Naive thymus-derived CD4-positive, alpha-beta T cell (primary cell): ENCODE measurements around the gene VWDE. TPM values are rescaled to one million over a fixed set of nuclear protein-coding genes. Genes with fewer than 3 reads are reported as not detected.

ENCODE experiments used
- ATAC-seq: fragments of 150-1000 bp; cut with Tn5 transposase; 2 replicates; pipeline ENCODE4 v1.10.0; 2021; ENCODE audit warnings: mild to moderate bottlenecking, moderate library complexity
- CTCF ChIA-PET: fragments of 350-600 bp; sonication (Branson Sonifier 250); formaldehyde crosslinking; loops from one replicate; lab custom pipeline; 2021; ENCODE audit warnings: antibody characterized with exemption; lab: Charles Lee
- POLR2A ChIA-PET: fragments of 350-600 bp; sonication (Branson Sonifier 250); formaldehyde crosslinking; loops from one replicate; lab custom pipeline; 2021; ENCODE audit warnings: antibody characterized with exemption, inconsistent platforms; lab: Charles Lee
- DNase-seq, 9 donors: peaks; one replicate each; pipeline versions ENCODE4 v3.0.0 to v3.0.0-alpha.2; 2020 to 2022; ENCODE audit warnings: mixed read lengths in 1 of 9
- H3K27ac ChIP-seq: one replicate; pipeline ENCODE4 v1.7.0; 2013; ENCODE audit warnings: mild to moderate bottlenecking, low read depth, low read length, moderate library complexity
- H3K27me3 ChIP-seq, 2 donors: one replicate each; pipeline ENCODE4 v1.7.0; 2013; ENCODE audit warnings: low read length in 2 of 2, mild to moderate bottlenecking in 2 of 2, moderate library complexity in 2 of 2; ENCODE audit not compliant: control insufficient read depth in 2 of 2, insufficient read depth in 2 of 2
- H3K36me3 ChIP-seq, 3 experiments: 1 replicate in 2 of 3; 2 replicates in 1 of 3; pipeline ENCODE4 v1.7.0; 2013; ENCODE audit warnings: low read length in 3 of 3, mild to moderate bottlenecking in 3 of 3, moderate library complexity in 1 of 3; ENCODE audit not compliant: insufficient read depth in 3 of 3, control insufficient read depth in 2 of 3
- H3K4me1 ChIP-seq, 2 donors: one replicate each; pipeline ENCODE4 v1.7.0; 2013; ENCODE audit warnings: low read length in 2 of 2, mild to moderate bottlenecking in 2 of 2, moderate library complexity in 1 of 2; ENCODE audit not compliant: control insufficient read depth in 2 of 2, insufficient read depth in 2 of 2
- H3K4me3 ChIP-seq: 2 replicates; pipeline ENCODE4 v1.7.0; 2013; ENCODE audit warnings: mild to moderate bottlenecking, low read length
- H3K9me3 ChIP-seq, 3 experiments: 1 replicate in 2 of 3; 2 replicates in 1 of 3; pipeline ENCODE4 v1.7.0; 2013; ENCODE audit warnings: low read length in 3 of 3; ENCODE audit not compliant: control insufficient read depth in 2 of 3
- H3K27ac Mint-ChIP-seq, 9 donors: one replicate each; pipeline ENCODE4 v1.8.0; 2020 to 2022; ENCODE audit warnings: mixed read lengths in 9 of 9, mild to moderate bottlenecking in 8 of 9, moderate library complexity in 5 of 9, inconsistent platforms in 2 of 9
- H3K27me3 Mint-ChIP-seq, 5 donors: one replicate each; pipeline ENCODE4 v1.8.0; 2021 to 2022; ENCODE audit warnings: mixed read lengths in 5 of 5, mild to moderate bottlenecking in 1 of 5
- H3K36me3 Mint-ChIP-seq, 5 donors: one replicate each; pipeline ENCODE4 v1.8.0; 2020 to 2022; ENCODE audit warnings: mixed read lengths in 5 of 5, mild to moderate bottlenecking in 3 of 5, inconsistent platforms in 1 of 5
- H3K4me1 Mint-ChIP-seq, 7 donors: one replicate each; pipeline ENCODE4 v1.8.0; 2020 to 2022; ENCODE audit warnings: mixed read lengths in 7 of 7, mild to moderate bottlenecking in 3 of 7, inconsistent platforms in 1 of 7
- H3K4me3 Mint-ChIP-seq, 10 donors: one replicate each; pipeline ENCODE4 v1.8.0; 2020 to 2022; ENCODE audit warnings: mild to moderate bottlenecking in 10 of 10, mixed read lengths in 10 of 10, moderate library complexity in 6 of 10, inconsistent platforms in 2 of 10
- H3K9me3 Mint-ChIP-seq, 11 donors: one replicate each; pipeline ENCODE4 v1.8.0; 2020 to 2022; ENCODE audit warnings: mixed read lengths in 11 of 11, mild to moderate bottlenecking in 4 of 11, inconsistent platforms in 1 of 11, moderate library complexity in 1 of 11
- intact Hi-C, 2 donors: fragments of 100-400 bp; cut with micrococcal nuclease; formaldehyde crosslinking; loops; one replicate each; pipeline ENCODE4 v1.15.1; 2023
- polyA plus RNA-seq, 2 donors: library from polyadenylated mRNA; unstranded; fragments of 300-500 nt; fragmentation: Illumina TruSeq; gene quantifications; one replicate each; pipeline ENCODE4 v1.2.3, GENCODE V29; 2021
- total RNA-seq, 6 experiments: library from RNA in 5 of 6; stranded (reverse) in 5 of 6; gene quantifications; 1 replicate in 5 of 6; 2 replicates in 1 of 6; pipeline ENCODE4 v1.2.3 and lab custom pipeline; 2021 to 2026

Gene VWDE
- total and polyA plus RNA-seq, 7 experiments from 2014 or later, result 0.13 to 4.9 (median 2.9) TPM

DNA sequence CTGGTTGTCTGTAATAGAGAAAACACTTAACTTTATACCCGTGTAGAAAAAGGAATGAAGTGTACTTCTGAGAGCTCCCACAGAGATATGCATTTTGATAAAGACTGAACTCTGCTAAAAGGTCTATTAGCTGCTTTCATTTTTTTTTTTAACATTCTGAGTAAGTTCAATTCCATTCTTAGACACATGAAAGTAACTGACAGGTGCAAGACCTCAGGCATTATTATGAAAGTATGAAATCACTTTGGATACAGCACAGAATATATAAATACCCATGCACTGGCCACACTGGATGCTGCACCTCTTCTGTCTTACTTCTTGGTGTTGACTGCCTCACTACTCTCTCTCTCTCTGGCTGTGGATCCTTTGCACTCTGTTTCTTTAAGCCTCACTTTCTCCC lies 46.2 kb downstream of the VWDE start:
- H3K4me1 Mint-ChIP-seq, result no peaks in the 10 kb centered on the region
- intact Hi-C loops, result no loop called here
- DNase-seq (no peak), ATAC-seq (no peak)
- H3K27ac ChIP-seq, result no peak overlapping the region
- no peak overlapping the region for H3K4me3 Mint-ChIP-seq
- H3K9me3 ChIP-seq, result no peaks in the 10 kb centered on the region
- peaks cover 0 to 13% (median 0%) of the 10 kb centered on the region in 5 donors for H3K27me3 Mint-ChIP-seq
- no peaks in the 10 kb centered on the region for H3K9me3 Mint-ChIP-seq
- POLR2A ChIA-PET, result no interaction called here
- H3K36me3 Mint-ChIP-seq, result no peaks in the 10 kb centered on the region
- CTCF ChIA-PET, result interaction anchor here (0.6 kb wide), 1 partner anchor 241 kb away, joined by 3 read pairs; no protein-coding TSS in a partner anchor
- H3K4me1 ChIP-seq, result no peaks in the 10 kb centered on the region
- no peak overlapping the region for H3K27ac Mint-ChIP-seq
- no peaks in the 10 kb centered on the region for H3K27me3 ChIP-seq
- H3K4me3 ChIP-seq, result no peak overlapping the region
- no peaks in the 10 kb centered on the region for H3K36me3 ChIP-seq

DNA sequence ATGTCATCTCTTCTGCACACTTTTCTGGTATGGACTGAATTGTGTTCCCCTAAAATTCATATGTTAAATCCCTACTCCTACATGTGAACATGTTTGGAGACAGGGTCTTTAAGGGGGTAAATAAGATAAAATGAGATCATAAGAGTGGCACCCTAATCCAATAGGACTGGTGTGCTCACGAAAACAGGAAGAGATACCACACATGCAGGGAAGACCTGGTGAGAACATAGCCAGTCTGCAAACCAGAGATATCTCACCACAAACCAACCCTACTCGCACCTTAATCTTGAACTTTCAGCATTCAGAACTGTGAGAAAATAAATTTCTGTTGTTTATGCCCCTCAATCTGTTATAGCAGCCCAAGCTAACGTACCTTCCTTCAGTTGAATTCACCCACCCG lies 51.8 kb downstream of the VWDE start:
- Mint-ChIP-seq H3K4me3 (no peak overlapping the region), H3K9me3 (peaks cover 0 to 4% (median 0%) of the 10 kb centered on the region in 11 donors), H3K36me3 (no peaks in the 10 kb centered on the region), H3K27ac (no peak overlapping the region), H3K4me1 (peaks cover 0 to 5% (median 0%) of the 10 kb centered on the region in 7 donors), H3K27me3 (peaks cover 0 to 13% (median 0%) of the 10 kb centered on the region in 5 donors)
- ChIA-PET POLR2A (no interaction called here), CTCF (no interaction called here)
- H3K27ac ChIP-seq, result no peak overlapping the region
- no peak for ATAC-seq
- H3K27me3 ChIP-seq, result no peaks in the 10 kb centered on the region
- intact Hi-C loops, result no loop called here
- H3K9me3 ChIP-seq, result no peaks in the 10 kb centered on the region
- H3K4me1 ChIP-seq, result no peaks in the 10 kb centered on the region
- DNase-seq, result no peak
- H3K4me3 ChIP-seq, result no peak overlapping the region
- H3K36me3 ChIP-seq, result no peaks in the 10 kb centered on the region

DNA sequence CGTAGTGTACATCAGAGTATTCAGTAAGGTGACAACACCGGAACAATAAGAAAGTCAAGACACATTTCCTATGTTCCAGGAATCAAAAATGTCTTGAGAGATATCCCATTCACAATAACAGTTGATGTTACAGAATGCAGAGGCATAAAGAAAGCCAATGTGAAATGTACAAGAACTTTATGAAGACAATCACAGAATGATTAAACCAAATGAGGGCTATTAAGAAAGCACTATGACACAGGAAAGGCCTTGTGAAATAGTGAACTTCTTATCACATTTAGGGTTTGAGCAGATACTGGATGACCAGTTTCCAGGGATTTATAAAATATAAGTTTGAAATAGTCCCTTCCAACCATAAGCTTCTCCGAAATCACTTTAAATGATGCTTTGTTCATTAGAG lies 52.7 kb downstream of the VWDE start:
- Mint-ChIP-seq H3K36me3 (no peaks in the 10 kb centered on the region), H3K9me3 (peaks cover 0 to 7% (median 0%) of the 10 kb centered on the region in 11 donors)

DNA sequence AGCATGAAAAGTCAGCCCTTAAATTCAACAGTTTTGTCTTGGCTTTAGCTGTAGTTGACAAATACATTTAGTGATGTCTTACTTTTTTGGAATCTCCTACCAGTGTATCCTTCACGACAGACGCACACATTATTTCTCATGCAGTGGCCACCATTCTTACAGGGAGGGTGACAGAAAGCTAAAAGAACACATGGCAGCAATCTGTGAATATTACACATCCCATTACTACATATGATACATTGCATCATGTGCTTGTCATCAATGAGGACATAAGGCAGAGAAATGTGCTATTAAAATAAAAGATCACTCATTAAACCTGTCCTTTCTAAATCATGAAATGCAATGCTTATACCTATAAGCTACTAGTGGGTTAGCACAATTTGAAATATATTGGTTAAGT lies 66.6 kb downstream of the VWDE start:
- H3K36me3 ChIP-seq, result no peaks in the 10 kb centered on the region
- Mint-ChIP-seq H3K9me3 (no peaks in the 10 kb centered on the region), H3K27ac (no peak overlapping the region), H3K27me3 (peaks cover 0 to 4% (median 0%) of the 10 kb centered on the region in 5 donors), H3K4me3 (no peak overlapping the region), H3K4me1 (no peaks in the 10 kb centered on the region), H3K36me3 (no peaks in the 10 kb centered on the region)
- H3K4me1 ChIP-seq, result no peaks in the 10 kb centered on the region
- no peak overlapping the region for H3K27ac ChIP-seq
- no peaks in the 10 kb centered on the region for H3K27me3 ChIP-seq
- no peak for ATAC-seq
- ChIA-PET CTCF (no interaction called here), POLR2A (no interaction called here)
- H3K4me3 ChIP-seq, result no peak overlapping the region
- intact Hi-C loops, result no loop called here
- no peak for DNase-seq
- H3K9me3 ChIP-seq, result no peaks in the 10 kb centered on the region

More for the DNA sequence above, 52.7 kb downstream of the VWDE start:
- H3K9me3 ChIP-seq, result no peaks in the 10 kb centered on the region
- ChIA-PET CTCF (interaction anchor here (0.7 kb wide), 1 partner anchor 95 kb away, joined by 3 read pairs; no protein-coding TSS in a partner anchor), POLR2A (no interaction called here)
- no peak overlapping the region for H3K27ac ChIP-seq
- no peak overlapping the region for H3K4me3 ChIP-seq
- intact Hi-C loops, result no loop called here
- H3K4me1 ChIP-seq, result no peaks in the 10 kb centered on the region
- Mint-ChIP-seq H3K27ac (no peak overlapping the region), H3K4me3 (no peak overlapping the region), H3K27me3 (peaks cover 0 to 19% (median 0%) of the 10 kb centered on the region in 5 donors), H3K4me1 (peaks cover 0 to 5% (median 0%) of the 10 kb centered on the region in 7 donors)
- DNase-seq, result no peak
- no peak for ATAC-seq
- H3K36me3 ChIP-seq, result no peaks in the 10 kb centered on the region
- H3K27me3 ChIP-seq, result no peaks in the 10 kb centered on the region

DNA sequence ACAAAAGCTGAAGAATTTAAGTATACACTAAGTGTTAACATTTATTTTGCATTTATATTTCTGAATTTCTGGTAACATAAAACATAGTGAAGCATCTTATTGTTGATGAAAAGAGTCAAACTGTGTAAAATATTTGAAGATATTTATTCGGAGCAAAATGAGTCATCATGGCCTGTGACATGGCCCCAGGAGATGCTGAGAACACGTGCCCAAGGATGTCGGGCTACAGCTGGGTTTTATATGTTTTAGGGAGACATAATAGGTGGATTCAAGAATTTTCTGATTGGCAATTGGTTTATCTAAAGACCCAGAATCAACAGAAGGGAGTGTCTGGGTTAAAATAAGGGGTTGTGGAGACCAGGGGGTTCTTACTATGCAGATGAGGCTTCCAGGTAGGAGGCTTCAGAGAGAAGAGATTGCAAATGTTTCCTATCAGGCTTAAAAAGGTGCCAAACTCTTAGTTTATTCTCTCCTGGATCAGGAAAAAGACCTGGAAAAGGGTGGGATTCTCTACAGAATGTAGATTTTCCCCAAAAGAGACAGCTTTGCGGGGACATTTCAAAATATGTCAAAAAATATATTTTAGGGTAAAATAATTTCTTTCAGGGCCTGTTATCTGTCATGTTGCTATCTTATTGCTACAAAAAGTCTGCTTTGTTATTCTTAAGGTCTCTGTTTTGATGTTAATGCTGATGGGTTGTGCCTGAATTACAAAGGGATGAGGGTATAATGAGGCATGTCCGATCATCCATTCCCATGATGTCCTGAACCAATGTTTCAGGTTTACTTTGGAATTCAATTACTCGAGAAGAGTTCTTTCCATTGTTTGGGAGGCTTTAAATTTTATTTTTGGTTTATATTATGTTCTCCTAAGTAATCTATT lies 74.5 kb downstream of the VWDE start:
- H3K27ac Mint-ChIP-seq, result peak overlapping the region in 1 of 9 donors; percentile 43
- DNase-seq (no peak), ATAC-seq (no peak)
- Histone ChIP-seq H3K27ac (no peak overlapping the region), H3K4me3 (no peak overlapping the region), H3K36me3 (no peaks in the 10 kb centered on the region), H3K27me3 (no peaks in the 10 kb centered on the region), H3K9me3 (no peaks in the 10 kb centered on the region), H3K4me1 (no peaks in the 10 kb centered on the region)
- no peaks in the 10 kb centered on the region for H3K9me3 Mint-ChIP-seq
- ChIA-PET CTCF (no interaction called here), POLR2A (no interaction called here)
- no peak overlapping the region for H3K4me3 Mint-ChIP-seq
- intact Hi-C loops, result no loop called here
- H3K27me3 Mint-ChIP-seq, result peaks cover 0 to 4% (median 0%) of the 10 kb centered on the region in 5 donors
- no peaks in the 10 kb centered on the region for H3K4me1 Mint-ChIP-seq
- no peaks in the 10 kb centered on the region for H3K36me3 Mint-ChIP-seq

DNA sequence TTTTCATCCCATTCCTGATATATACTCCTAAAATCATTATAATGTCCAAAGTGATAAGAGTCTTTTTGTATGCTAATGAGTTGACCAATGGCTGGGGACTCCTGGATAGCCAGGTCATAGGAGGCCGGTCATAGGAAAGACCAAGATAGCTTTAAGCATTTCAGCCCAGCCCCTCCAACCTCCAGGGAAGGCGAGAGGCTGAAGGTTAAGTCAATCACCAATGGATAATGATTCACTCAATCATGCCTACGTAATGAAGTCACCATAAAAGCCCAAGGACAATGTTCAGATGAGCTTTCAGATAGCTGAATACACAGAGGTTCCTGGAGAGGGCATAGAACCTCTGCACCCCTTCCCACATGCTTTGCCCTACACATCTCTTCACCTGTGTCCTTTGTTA lies 75.7 kb downstream of the VWDE start:
- ChIA-PET POLR2A (no interaction called here), CTCF (no interaction called here)
- H3K9me3 ChIP-seq, result no peaks in the 10 kb centered on the region
- H3K36me3 ChIP-seq, result no peaks in the 10 kb centered on the region
- Mint-ChIP-seq H3K27ac (no peak overlapping the region), H3K4me3 (no peak overlapping the region), H3K36me3 (no peaks in the 10 kb centered on the region), H3K27me3 (peaks cover 0 to 4% (median 0%) of the 10 kb centered on the region in 5 donors), H3K4me1 (no peaks in the 10 kb centered on the region), H3K9me3 (no peaks in the 10 kb centered on the region)
- no peaks in the 10 kb centered on the region for H3K4me1 ChIP-seq
- intact Hi-C loops, result no loop called here
- H3K4me3 ChIP-seq, result no peak overlapping the region
- no peaks in the 10 kb centered on the region for H3K27me3 ChIP-seq
- H3K27ac ChIP-seq, result no peak overlapping the region
- ATAC-seq, result no peak
- no peak for DNase-seq

DNA sequence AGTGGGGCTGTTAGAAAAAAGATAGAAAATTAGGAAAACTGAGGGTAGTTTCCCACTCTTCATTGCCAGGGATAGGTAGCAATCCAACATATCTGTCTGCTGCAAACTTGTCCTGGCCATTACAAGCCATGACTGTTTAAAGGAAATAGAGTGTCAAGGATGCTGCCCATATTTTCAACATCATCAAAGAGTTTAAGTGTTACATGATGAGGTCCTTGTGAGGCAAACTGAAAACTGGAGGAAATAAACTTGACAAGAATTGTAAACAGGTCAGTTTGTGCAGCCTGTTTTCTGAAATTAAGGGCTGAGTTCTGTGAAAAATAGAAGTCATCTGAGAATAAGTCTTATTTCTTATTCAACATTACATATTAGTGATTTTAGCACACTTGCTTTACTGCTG lies 78.0 kb downstream of the VWDE start:
- no peaks in the 10 kb centered on the region for H3K36me3 Mint-ChIP-seq
- Histone ChIP-seq H3K4me3 (no peak overlapping the region), H3K36me3 (no peaks in the 10 kb centered on the region), H3K27ac (no peak overlapping the region), H3K9me3 (no peaks in the 10 kb centered on the region), H3K4me1 (no peaks in the 10 kb centered on the region), H3K27me3 (no peaks in the 10 kb centered on the region)
- no peak overlapping the region for H3K4me3 Mint-ChIP-seq
- H3K4me1 Mint-ChIP-seq, result peaks cover 0 to 3% (median 0%) of the 10 kb centered on the region in 7 donors
- DNase-seq (no peak), ATAC-seq (no peak)
- ChIA-PET POLR2A (no interaction called here), CTCF (no interaction called here)
- peaks cover 0 to 4% (median 0%) of the 10 kb centered on the region in 5 donors for H3K27me3 Mint-ChIP-seq
- H3K9me3 Mint-ChIP-seq, result no peaks in the 10 kb centered on the region
- intact Hi-C loops, result no loop called here
- no peak overlapping the region for H3K27ac Mint-ChIP-seq
